Activated CD8-positive, alpha-beta T cell treated with anti-CD3 and anti-CD28 coated beads for 36 hours (primary cell): Measurements from ENCODE around the gene TMSB4X. TPM values are rescaled to one million over a fixed set of nuclear protein-coding genes. Genes with fewer than 3 reads are reported as not detected.

ENCODE experiments used
- ATAC-seq: fragments of 200-7000 bp; cut with Tn5 transposase; one replicate; pipeline ENCODE4 v1.10.0; 2021; ENCODE audit warnings: mild to moderate bottlenecking, moderate library complexity
- CTCF ChIA-PET: fragments of 350-600 bp; sonication (Branson Sonifier 250); formaldehyde crosslinking; loops from one replicate; lab custom pipeline; 2021; ENCODE audit warnings: antibody characterized with exemption; lab: Charles Lee
- POLR2A ChIA-PET: fragments of 350-600 bp; sonication (Branson Sonifier 250); formaldehyde crosslinking; loops from one replicate; lab custom pipeline; 2021; ENCODE audit warnings: antibody characterized with exemption; lab: Charles Lee
- DNase-seq: peaks from one replicate; pipeline ENCODE4 v3.0.0-alpha.2; 2020
- H3K27ac Mint-ChIP-seq: one replicate; pipeline ENCODE4 v1.8.0; 2021; ENCODE audit warnings: mild to moderate bottlenecking, mixed read lengths
- H3K27me3 Mint-ChIP-seq: one replicate; pipeline ENCODE4 v1.8.0; 2021; ENCODE audit warnings: mixed read lengths
- H3K36me3 Mint-ChIP-seq: one replicate; pipeline ENCODE4 v1.8.0; 2021; ENCODE audit warnings: low read depth, mixed read lengths
- H3K4me1 Mint-ChIP-seq: one replicate; pipeline ENCODE4 v1.8.0; 2021; ENCODE audit warnings: low read depth, mixed read lengths
- H3K4me3 Mint-ChIP-seq: one replicate; pipeline ENCODE4 v1.8.0; 2021; ENCODE audit warnings: mild to moderate bottlenecking, moderate library complexity, mixed read lengths
- H3K9me3 Mint-ChIP-seq: one replicate; pipeline ENCODE4 v1.8.0; 2021; ENCODE audit warnings: mixed read lengths
- intact Hi-C: fragments of 100-400 bp; cut with micrococcal nuclease; formaldehyde crosslinking; loops from one replicate; pipeline ENCODE4 v1.10.0; 2022
- total RNA-seq, 2 experiments: library from RNA; stranded (reverse); gene quantifications; one replicate each; pipeline ENCODE4 v1.2.3, GENCODE V29; 2021
- TF ChIP-seq, protein P1 (sequence below): fragments of 200-600 bp; IDR thresholded peaks from one replicate; pipeline ENCODE4 v1.8.0; 2022; ENCODE audit warnings: antibody characterized with exemption, mild to moderate bottlenecking

The TMSB4X gene
- total RNA-seq, 2 experiments from 2014 or later, result 5,169 to 5,393 TPM

DNA sequence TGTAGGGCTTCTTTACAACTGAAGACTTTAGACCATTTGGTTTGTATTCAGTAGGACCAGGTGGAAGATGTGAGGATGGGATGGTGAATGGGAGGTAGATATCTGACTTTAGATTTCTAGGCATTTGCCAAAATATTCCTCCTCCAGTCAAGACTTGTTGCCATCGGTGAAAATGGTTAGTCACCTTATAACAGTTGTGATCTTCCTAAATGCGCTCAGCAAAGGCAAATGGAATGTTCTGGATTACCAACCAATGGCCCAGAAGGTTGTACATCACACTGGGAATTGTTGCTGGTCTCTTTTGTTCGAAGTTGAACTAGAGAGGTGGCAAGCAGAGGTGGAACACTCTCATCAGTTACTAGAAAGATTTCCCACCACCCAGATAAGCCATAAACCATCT lies 33.9 kb downstream of the TMSB4X start:
- no peaks in the 10 kb centered on the region for H3K36me3 Mint-ChIP-seq
- H3K4me1 Mint-ChIP-seq, result peaks cover 68% of the 10 kb centered on the region
- intact Hi-C loops, result no loop called here
- TF ChIP-seq, protein P1, sequence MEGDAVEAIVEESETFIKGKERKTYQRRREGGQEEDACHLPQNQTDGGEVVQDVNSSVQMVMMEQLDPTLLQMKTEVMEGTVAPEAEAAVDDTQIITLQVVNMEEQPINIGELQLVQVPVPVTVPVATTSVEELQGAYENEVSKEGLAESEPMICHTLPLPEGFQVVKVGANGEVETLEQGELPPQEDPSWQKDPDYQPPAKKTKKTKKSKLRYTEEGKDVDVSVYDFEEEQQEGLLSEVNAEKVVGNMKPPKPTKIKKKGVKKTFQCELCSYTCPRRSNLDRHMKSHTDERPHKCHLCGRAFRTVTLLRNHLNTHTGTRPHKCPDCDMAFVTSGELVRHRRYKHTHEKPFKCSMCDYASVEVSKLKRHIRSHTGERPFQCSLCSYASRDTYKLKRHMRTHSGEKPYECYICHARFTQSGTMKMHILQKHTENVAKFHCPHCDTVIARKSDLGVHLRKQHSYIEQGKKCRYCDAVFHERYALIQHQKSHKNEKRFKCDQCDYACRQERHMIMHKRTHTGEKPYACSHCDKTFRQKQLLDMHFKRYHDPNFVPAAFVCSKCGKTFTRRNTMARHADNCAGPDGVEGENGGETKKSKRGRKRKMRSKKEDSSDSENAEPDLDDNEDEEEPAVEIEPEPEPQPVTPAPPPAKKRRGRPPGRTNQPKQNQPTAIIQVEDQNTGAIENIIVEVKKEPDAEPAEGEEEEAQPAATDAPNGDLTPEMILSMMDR, result no peak
- no peak overlapping the region for H3K4me3 Mint-ChIP-seq
- no peak for DNase-seq
- no peak overlapping the region for H3K27ac Mint-ChIP-seq
- no peaks in the 10 kb centered on the region for H3K9me3 Mint-ChIP-seq
- ChIA-PET POLR2A (interaction anchor here (1.0 kb wide), 1 partner anchor 58 kb away, joined by 3 read pairs; no protein-coding TSS in a partner anchor), CTCF (interaction anchor here (0.9 to 1.5 kb wide), 2 partner anchors 68 to 82 kb away, joined by 3 read pairs; no protein-coding TSS in a partner anchor)
- no peaks in the 10 kb centered on the region for H3K27me3 Mint-ChIP-seq
- no peak for ATAC-seq

DNA sequence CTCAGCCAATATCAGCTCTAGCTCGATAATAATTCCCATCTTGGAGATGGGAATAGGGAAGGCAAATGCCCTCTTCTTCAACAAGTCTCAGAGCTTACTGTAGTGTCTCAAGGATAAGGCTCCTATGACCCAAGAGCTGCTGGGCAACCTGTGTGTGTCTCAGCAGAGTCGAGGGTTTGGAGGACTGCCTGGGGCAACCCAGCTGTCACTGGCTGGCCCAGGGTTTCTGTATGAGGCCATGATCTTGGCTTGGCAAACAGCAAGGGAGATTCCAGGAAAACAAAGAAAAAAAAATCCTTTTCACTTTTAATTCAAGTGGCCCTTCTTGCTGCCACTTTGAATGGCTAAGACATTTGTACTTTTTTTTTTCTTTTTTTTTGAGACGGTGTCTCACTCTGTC lies 34.4 kb downstream of the TMSB4X start:
- Mint-ChIP-seq H3K27ac (no peak overlapping the region), H3K27me3 (no peaks in the 10 kb centered on the region), H3K9me3 (no peaks in the 10 kb centered on the region), H3K4me3 (no peak overlapping the region), H3K36me3 (no peaks in the 10 kb centered on the region), H3K4me1 (peaks cover 72% of the 10 kb centered on the region)
- ATAC-seq (no peak), DNase-seq (no peak)
- ChIA-PET POLR2A (interaction anchor here (1.0 to 1.3 kb wide), 2 partner anchors 31 to 58 kb away, joined by 3 to 7 read pairs; no protein-coding TSS in a partner anchor), CTCF (interaction anchor here (0.9 to 1.5 kb wide), 3 partner anchors 68 to 83 kb away, joined by 3 read pairs; no protein-coding TSS in a partner anchor)
- TF ChIP-seq, protein P1, result no peak
- intact Hi-C loops, result no loop called here

DNA sequence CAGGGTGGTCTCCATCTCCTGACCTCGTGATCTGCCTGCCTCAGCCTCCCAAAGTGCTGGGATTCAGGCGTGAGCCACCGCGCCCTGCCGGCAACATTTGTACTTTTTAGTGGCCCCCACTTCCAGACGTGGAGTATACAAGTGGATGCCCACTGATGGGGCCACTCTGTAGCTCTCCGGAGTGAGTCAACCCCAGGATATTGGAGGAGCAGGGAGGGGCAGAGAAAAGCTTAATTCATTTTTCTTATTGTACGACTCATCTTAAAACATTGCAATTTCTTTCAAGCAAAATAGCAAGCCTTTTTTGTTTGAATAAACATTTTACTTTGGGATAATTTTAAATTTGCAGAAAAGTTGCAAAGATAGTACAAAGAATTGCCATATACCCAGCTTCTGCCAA lies 34.9 kb downstream of the TMSB4X start:
- DNase-seq (no peak), ATAC-seq (no peak)
- Mint-ChIP-seq H3K36me3 (no peaks in the 10 kb centered on the region), H3K4me3 (no peak overlapping the region), H3K4me1 (peaks cover 74% of the 10 kb centered on the region), H3K27me3 (no peaks in the 10 kb centered on the region), H3K27ac (no peak overlapping the region), H3K9me3 (no peaks in the 10 kb centered on the region)
- ChIA-PET POLR2A (interaction anchor here (0.8 to 1.3 kb wide), 2 partner anchors 32 to 34 kb away, joined by 3 to 7 read pairs; no protein-coding TSS in a partner anchor), CTCF (interaction anchor here (1.5 kb wide), 2 partner anchors 67 to 83 kb away, joined by 3 read pairs; no protein-coding TSS in a partner anchor)
- intact Hi-C loops, result no loop called here
- TF ChIP-seq, protein P1, result no peak

DNA sequence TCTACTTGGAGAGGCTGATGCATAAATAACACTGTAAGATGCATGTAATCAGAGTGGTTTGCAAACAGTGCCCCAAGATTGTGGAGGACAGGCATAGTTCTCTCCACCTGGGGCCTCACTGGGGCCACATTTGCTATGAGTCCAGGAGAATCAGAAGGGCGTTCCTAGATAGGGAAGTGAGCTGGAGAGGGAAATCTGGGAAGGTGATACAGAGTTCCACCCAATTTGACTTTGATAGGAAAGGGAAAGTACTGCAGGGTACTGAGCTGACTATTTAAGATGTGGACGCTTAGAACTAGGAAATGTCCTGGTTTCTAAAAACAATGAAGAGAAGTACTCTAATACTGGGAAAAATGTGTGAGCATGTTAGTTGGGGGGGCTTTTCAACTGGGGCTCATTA lies 35.6 kb downstream of the TMSB4X start:
- H3K27ac Mint-ChIP-seq, result no peak overlapping the region
- ATAC-seq (no peak), DNase-seq (no peak)
- intact Hi-C loops, result no loop called here
- no peaks in the 10 kb centered on the region for H3K36me3 Mint-ChIP-seq
- peaks cover 72% of the 10 kb centered on the region for H3K4me1 Mint-ChIP-seq
- no peaks in the 10 kb centered on the region for H3K27me3 Mint-ChIP-seq
- ChIA-PET POLR2A (interaction anchor here (0.7 to 1.3 kb wide), 3 partner anchors 32 to 52 kb away, joined by 3 to 7 read pairs (median 4); no protein-coding TSS in a partner anchor), CTCF (interaction anchor here (1.3 to 1.5 kb wide), 2 partner anchors 35 to 82 kb away, joined by 3 read pairs; no protein-coding TSS in a partner anchor)
- no peak overlapping the region for H3K4me3 Mint-ChIP-seq
- TF ChIP-seq, protein P1, result no peak
- H3K9me3 Mint-ChIP-seq, result no peaks in the 10 kb centered on the region
